COLO668 (cell line): ENCODE data around the gene JOSD2.

Experiments used
- DNase-seq: peaks from one replicate; lab custom pipeline; 2025; ENCODE audit not compliant: unreplicated experiment; lab: John Stamatoyannopoulos, UW

Gene JOSD2

GRCh38 chr19:50457300-50457699, 53.7 kb downstream of the JOSD2 start:
- no peak for DNase-seq
